Measurements from ENCODE around the gene SLC2A1.

SLC2A1 gene

DNA sequence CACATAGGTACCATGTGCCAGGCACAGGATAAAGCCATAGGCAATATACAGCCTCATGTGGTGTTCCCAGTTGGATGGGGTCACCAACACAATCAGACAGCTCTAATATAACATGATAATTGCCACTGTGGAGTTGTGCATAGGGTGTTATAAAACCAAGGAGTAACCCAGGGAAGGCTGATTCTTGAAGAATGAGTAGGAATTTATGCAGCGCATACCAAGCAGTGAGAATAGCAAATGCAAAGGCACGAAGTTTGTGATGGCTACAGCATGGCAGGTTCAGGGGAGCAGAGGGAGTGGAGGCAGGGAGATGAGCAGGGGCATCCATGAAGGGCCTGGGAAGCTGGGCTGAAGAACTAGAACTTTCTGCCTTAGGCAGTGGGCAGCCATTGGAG is 20.4 kb upstream of the SLC2A1 start:
- no peaks in the 10 kb centered on the region for H3K9me3 ChIP-seq (ENCODE audit: control insufficient read depth, insufficient read depth, low read depth, low read length)
- peaks cover 53% of the 10 kb centered on the region for H3K36me3 ChIP-seq (ENCODE audit: control insufficient read depth, insufficient read depth, low read length)
- H3K9ac ChIP-seq (ENCODE audit: low read length) = no peak overlapping the region
- H3K4me3 ChIP-seq (ENCODE audit: low read depth, low read length) = no peak overlapping the region
- H3K4me1 ChIP-seq (ENCODE audit: control insufficient read depth, insufficient read depth, low read length) = peaks cover 14% of the 10 kb centered on the region
- H3K27ac ChIP-seq (ENCODE audit: low read depth, low read length) = no peak overlapping the region
- no peaks in the 10 kb centered on the region for H3K27me3 ChIP-seq (ENCODE audit: control insufficient read depth, insufficient read depth, low read length)

DNA sequence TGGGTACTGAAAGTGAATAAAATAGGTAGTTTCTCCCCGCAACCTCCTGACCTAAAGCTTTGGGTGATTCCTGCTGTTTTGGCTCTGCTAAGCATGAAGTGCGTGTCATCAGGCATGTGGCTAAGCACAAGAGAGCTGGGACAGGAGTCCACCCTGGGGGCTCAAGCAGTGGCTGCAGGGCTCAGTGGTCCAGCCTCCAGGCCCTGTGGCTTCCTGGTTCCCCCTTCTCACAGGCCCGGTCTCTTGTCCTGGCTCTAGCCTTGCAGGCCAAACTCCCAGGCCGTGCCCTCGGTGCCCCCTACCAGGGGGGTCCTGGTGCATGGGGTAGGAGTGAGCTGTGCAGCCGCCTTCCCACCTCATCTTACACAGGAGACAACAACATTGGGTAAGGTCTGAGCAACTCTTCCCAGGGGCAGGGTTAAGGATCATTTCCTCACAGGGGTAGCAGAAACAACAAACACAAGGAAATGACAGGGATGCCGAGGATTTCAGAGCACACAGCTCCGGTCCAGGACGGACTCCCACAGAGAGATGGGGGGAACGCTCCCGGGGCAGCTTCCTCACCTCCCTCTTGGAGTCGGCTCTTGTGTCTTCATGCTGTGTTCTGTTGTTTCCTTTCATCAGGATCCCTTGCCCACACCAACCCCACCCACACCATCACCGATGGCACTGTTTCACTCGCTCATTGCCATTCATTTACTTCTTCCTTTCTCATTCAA is 19.8 kb upstream of the SLC2A1 start:
- H3K9me3 ChIP-seq (ENCODE audit: control insufficient read depth, insufficient read depth, low read depth, low read length) = no peaks in the 10 kb centered on the region
- H3K27ac ChIP-seq (ENCODE audit: low read depth, low read length) = no peak overlapping the region
- no peak overlapping the region for H3K4me3 ChIP-seq (ENCODE audit: low read depth, low read length)
- peak overlapping the region; percentile 18 for H3K9ac ChIP-seq (ENCODE audit: low read length)
- peaks cover 14% of the 10 kb centered on the region for H3K4me1 ChIP-seq (ENCODE audit: control insufficient read depth, insufficient read depth, low read length)
- no peaks in the 10 kb centered on the region for H3K27me3 ChIP-seq (ENCODE audit: control insufficient read depth, insufficient read depth, low read length)
- H3K36me3 ChIP-seq (ENCODE audit: control insufficient read depth, insufficient read depth, low read length) = peaks cover 58% of the 10 kb centered on the region

- Histone ChIP-seq H3K36me3 (ENCODE audit: control insufficient read depth, insufficient read depth, low read length) (peaks cover 61% of the 10 kb centered on the region), H3K9ac (ENCODE audit: low read length) (no peak overlapping the region), H3K9me3 (ENCODE audit: control insufficient read depth, insufficient read depth, low read depth, low read length) (no peaks in the 10 kb centered on the region), H3K4me3 (ENCODE audit: low read depth, low read length) (no peak overlapping the region), H3K4me1 (ENCODE audit: control insufficient read depth, insufficient read depth, low read length) (peaks cover 14% of the 10 kb centered on the region), H3K27me3 (ENCODE audit: control insufficient read depth, insufficient read depth, low read length) (no peaks in the 10 kb centered on the region), H3K27ac (ENCODE audit: low read depth, low read length) (no peak overlapping the region)
These were observed 19.0 kb upstream of the SLC2A1 start for GRCh38 chr1:42977653-42978052.

DNA sequence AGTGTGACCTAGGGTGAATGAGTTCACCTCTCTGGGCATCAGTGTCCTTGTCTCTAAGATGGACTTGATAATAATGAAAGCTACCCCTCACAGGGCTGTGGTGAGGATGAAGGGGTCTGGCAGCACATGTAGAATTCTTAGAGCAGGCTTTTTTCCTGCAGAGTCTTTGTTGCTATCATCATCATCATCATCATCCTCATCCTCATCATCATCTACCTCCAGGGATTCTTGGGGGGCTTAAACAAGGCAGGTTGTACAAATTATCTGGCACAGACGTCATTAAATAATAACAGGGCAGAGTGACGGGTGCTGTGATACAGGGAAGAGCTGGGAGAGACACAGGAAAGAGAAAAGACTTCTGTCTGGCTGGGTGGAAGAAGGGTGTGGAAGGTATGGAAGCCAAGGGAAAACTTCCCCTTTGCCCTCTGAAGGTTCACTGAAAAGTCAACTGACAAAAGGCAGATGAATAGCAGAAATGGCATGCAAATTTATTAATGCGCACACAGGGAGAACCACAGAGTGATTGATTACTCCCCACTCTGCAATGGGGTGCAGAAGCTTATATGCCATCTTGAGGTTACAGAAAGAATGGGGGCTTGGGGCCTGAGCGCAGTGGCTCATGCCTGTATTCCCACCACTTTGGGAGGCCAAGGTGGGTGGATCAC is 17.0 kb upstream of the SLC2A1 start:
- Histone ChIP-seq H3K4me3 (ENCODE audit: low read depth, low read length) (no peak overlapping the region), H3K9me3 (ENCODE audit: control insufficient read depth, insufficient read depth, low read depth, low read length) (no peaks in the 10 kb centered on the region), H3K27ac (ENCODE audit: low read depth, low read length) (no peak overlapping the region), H3K9ac (ENCODE audit: low read length) (no peak overlapping the region), H3K4me1 (ENCODE audit: control insufficient read depth, insufficient read depth, low read length) (peaks cover 14% of the 10 kb centered on the region), H3K27me3 (ENCODE audit: control insufficient read depth, insufficient read depth, low read length) (no peaks in the 10 kb centered on the region), H3K36me3 (ENCODE audit: control insufficient read depth, insufficient read depth, low read length) (peaks cover 62% of the 10 kb centered on the region)

- H3K9me3 ChIP-seq (ENCODE audit: control insufficient read depth, insufficient read depth, low read depth, low read length) = no peaks in the 10 kb centered on the region
- H3K9ac ChIP-seq (ENCODE audit: low read length) = no peak overlapping the region
- H3K4me1 ChIP-seq (ENCODE audit: control insufficient read depth, insufficient read depth, low read length) = peaks cover 14% of the 10 kb centered on the region
- H3K27ac ChIP-seq (ENCODE audit: low read depth, low read length) = no peak overlapping the region
- no peaks in the 10 kb centered on the region for H3K27me3 ChIP-seq (ENCODE audit: control insufficient read depth, insufficient read depth, low read length)
- no peak overlapping the region for H3K4me3 ChIP-seq (ENCODE audit: low read depth, low read length)
- H3K36me3 ChIP-seq (ENCODE audit: control insufficient read depth, insufficient read depth, low read length) = peaks cover 58% of the 10 kb centered on the region
These were observed 16.2 kb upstream of the SLC2A1 start for GRCh38 chr1:42974767-42975437.

- Histone ChIP-seq H3K4me3 (ENCODE audit: low read depth, low read length) (no peak overlapping the region), H3K4me1 (ENCODE audit: control insufficient read depth, insufficient read depth, low read length) (peaks cover 10% of the 10 kb centered on the region), H3K9ac (ENCODE audit: low read length) (no peak overlapping the region), H3K27me3 (ENCODE audit: control insufficient read depth, insufficient read depth, low read length) (no peaks in the 10 kb centered on the region), H3K36me3 (ENCODE audit: control insufficient read depth, insufficient read depth, low read length) (peaks cover 53% of the 10 kb centered on the region), H3K9me3 (ENCODE audit: control insufficient read depth, insufficient read depth, low read depth, low read length) (no peaks in the 10 kb centered on the region), H3K27ac (ENCODE audit: low read depth, low read length) (no peak overlapping the region)
These were observed 15.1 kb upstream of the SLC2A1 start for GRCh38 chr1:42973799-42974198.

DNA sequence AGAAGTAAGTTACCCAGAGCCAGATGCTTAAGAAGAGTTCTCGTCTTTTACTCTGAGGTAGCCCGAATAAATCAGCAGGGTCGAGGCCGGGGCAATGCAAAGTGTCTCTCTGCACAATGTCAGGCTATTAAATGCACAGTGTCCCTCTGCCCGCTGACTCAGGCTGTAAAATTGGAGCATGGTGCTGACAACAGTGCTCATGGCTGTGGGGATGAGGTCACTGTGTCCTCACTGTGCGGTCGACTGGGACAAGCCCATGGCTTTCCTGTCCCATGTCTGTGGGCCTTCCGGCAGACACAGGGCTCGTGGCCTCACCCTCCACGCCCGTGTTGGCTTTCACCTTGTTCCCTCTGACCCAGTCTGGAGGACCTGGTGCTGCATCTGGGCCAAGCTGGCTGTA is 14.6 kb upstream of the SLC2A1 start:
- H3K36me3 ChIP-seq (ENCODE audit: control insufficient read depth, insufficient read depth, low read length) = peaks cover 49% of the 10 kb centered on the region
- H3K9me3 ChIP-seq (ENCODE audit: control insufficient read depth, insufficient read depth, low read depth, low read length) = no peaks in the 10 kb centered on the region
- no peak overlapping the region for H3K27ac ChIP-seq (ENCODE audit: low read depth, low read length)
- no peak overlapping the region for H3K4me3 ChIP-seq (ENCODE audit: low read depth, low read length)
- H3K9ac ChIP-seq (ENCODE audit: low read length) = no peak overlapping the region
- H3K27me3 ChIP-seq (ENCODE audit: control insufficient read depth, insufficient read depth, low read length) = no peaks in the 10 kb centered on the region
- peaks cover 5% of the 10 kb centered on the region for H3K4me1 ChIP-seq (ENCODE audit: control insufficient read depth, insufficient read depth, low read length)

GRCh38 chr1:42971841-42972291 is 13.2 kb upstream of the SLC2A1 start:
- no peaks in the 10 kb centered on the region for H3K9me3 ChIP-seq (ENCODE audit: control insufficient read depth, insufficient read depth, low read depth, low read length)
- H3K4me3 ChIP-seq (ENCODE audit: low read depth, low read length) = no peak overlapping the region
- H3K27me3 ChIP-seq (ENCODE audit: control insufficient read depth, insufficient read depth, low read length) = no peaks in the 10 kb centered on the region
- H3K9ac ChIP-seq (ENCODE audit: low read length) = no peak overlapping the region
- no peak overlapping the region for H3K27ac ChIP-seq (ENCODE audit: low read depth, low read length)
- peaks cover 9% of the 10 kb centered on the region for H3K4me1 ChIP-seq (ENCODE audit: control insufficient read depth, insufficient read depth, low read length)
- H3K36me3 ChIP-seq (ENCODE audit: control insufficient read depth, insufficient read depth, low read length) = peaks cover 45% of the 10 kb centered on the region

GRCh38 chr1:42970143-42970542 is 11.5 kb upstream of the SLC2A1 start:
- no peak overlapping the region for H3K4me3 ChIP-seq (ENCODE audit: low read depth, low read length)
- H3K9me3 ChIP-seq (ENCODE audit: control insufficient read depth, insufficient read depth, low read depth, low read length) = no peaks in the 10 kb centered on the region
- H3K4me1 ChIP-seq (ENCODE audit: control insufficient read depth, insufficient read depth, low read length) = peaks cover 10% of the 10 kb centered on the region
- peaks cover 37% of the 10 kb centered on the region for H3K36me3 ChIP-seq (ENCODE audit: control insufficient read depth, insufficient read depth, low read length)
- H3K27ac ChIP-seq (ENCODE audit: low read depth, low read length) = no peak overlapping the region
- no peaks in the 10 kb centered on the region for H3K27me3 ChIP-seq (ENCODE audit: control insufficient read depth, insufficient read depth, low read length)
- no peak overlapping the region for H3K9ac ChIP-seq (ENCODE audit: low read length)

DNA sequence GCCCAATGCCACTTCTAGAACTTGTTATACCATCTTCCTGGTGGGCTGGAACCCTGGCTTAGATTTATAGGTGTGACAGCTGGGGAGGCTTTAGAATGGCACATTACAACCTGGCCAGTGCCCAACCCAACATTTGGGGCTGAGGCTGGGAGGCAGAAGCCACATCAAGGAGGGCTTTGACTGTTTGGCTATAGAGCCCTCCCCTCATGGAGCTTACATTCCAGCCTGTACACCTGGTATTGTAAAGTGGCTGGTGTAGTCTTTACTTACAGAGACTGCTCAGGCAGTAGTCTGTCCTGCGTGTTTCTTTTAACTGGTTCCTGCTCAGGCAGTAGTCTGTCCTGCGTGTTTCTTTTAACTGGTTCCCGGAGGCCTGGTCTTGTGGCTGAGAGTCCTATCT is 10.0 kb upstream of the SLC2A1 start:
- peaks cover 23% of the 10 kb centered on the region for H3K36me3 ChIP-seq (ENCODE audit: control insufficient read depth, insufficient read depth, low read length)
- no peak overlapping the region for H3K9ac ChIP-seq (ENCODE audit: low read length)
- no peak overlapping the region for H3K4me3 ChIP-seq (ENCODE audit: low read depth, low read length)
- H3K4me1 ChIP-seq (ENCODE audit: control insufficient read depth, insufficient read depth, low read length) = peaks cover 12% of the 10 kb centered on the region
- H3K27ac ChIP-seq (ENCODE audit: low read depth, low read length) = 0 out of 2 replicates have a peak overlapping the region, but pooled peaks have one; percentile 34
- H3K9me3 ChIP-seq (ENCODE audit: control insufficient read depth, insufficient read depth, low read depth, low read length) = no peaks in the 10 kb centered on the region
- H3K27me3 ChIP-seq (ENCODE audit: control insufficient read depth, insufficient read depth, low read length) = no peaks in the 10 kb centered on the region
